ENCODE results near the gene ADRB2.

DNA sequence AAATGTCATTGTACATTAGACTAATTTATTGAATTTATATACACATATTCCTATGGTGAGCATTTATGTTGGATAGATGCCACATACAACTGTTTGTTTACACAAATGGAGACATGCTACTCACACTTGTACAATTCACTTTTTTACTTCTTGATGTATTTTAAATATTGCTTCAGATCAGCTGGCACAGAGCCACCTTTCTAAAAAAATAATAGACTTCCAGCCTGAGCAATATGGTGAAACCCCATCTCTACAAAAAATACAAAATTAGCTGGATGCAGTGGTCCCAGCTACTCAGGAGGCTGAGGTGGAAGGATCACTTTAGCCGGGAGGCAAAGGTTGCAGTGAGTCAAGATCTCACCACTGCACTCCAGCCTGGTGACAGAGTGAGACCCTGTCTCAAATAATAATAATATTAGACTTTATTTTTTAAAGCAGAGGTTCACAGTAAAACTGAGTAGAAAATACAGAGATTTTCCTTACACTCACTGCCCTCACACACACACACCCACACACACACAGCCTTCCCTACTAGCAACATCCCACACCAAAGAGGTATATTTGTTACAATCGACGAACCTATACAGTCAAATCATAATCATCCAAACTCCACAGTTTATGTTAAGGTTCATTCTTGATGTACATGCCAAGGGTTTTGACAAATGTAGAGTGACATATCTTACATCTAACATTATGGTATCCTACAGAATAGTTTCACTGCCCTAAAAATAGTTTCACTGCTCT lies 16.5 kb upstream of the ADRB2 start:
- TF ChIP-seq KDM5A (IDR thresholded peaks at IDR 0.05) (no peak), POLR2A (IDR thresholded peaks at IDR 0.05; ENCODE audit: low read length) (no peak), JUNB (IDR thresholded peaks at IDR 0.05) (no peak), ZFP36 (IDR thresholded peaks at IDR 0.05; ENCODE audit: borderline replicate concordance, partially characterized antibody) (no peak), CBX8 (IDR thresholded peaks at IDR 0.05) (no peak), RAD21 (conservative IDR thresholded peaks at IDR 0.05 in 1 of 2, IDR thresholded peaks at IDR 0.05 in 1 of 2) (no peak), RFX5 (IDR thresholded peaks at IDR 0.05) (no peak), CBX2 (IDR thresholded peaks at IDR 0.05; ENCODE audit: borderline replicate concordance, low read depth) (no peak), GATA3 (IDR thresholded peaks at IDR 0.05; ENCODE audit: borderline replicate concordance) (no peak), CHD2 (IDR thresholded peaks at IDR 0.05; ENCODE audit: low read length, partially characterized antibody) (no peak), POLR2AphosphoS2 (conservative IDR thresholded peaks at IDR 0.05; ENCODE audit: low read length) (no peak), EHF (CRISPR knock-in tag; IDR thresholded peaks at IDR 0.05) (no peak)
- TF ChIP-seq, protein P1, sequence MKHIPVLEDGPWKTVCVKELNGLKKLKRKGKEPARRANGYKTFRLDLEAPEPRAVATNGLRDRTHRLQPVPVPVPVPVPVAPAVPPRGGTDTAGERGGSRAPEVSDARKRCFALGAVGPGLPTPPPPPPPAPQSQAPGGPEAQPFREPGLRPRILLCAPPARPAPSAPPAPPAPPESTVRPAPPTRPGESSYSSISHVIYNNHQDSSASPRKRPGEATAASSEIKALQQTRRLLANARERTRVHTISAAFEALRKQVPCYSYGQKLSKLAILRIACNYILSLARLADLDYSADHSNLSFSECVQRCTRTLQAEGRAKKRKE (CRISPR knock-in tag; IDR thresholded peaks at IDR 0.05; ENCODE audit: low read depth), result no peak
- TF ChIP-seq, protein P2, sequence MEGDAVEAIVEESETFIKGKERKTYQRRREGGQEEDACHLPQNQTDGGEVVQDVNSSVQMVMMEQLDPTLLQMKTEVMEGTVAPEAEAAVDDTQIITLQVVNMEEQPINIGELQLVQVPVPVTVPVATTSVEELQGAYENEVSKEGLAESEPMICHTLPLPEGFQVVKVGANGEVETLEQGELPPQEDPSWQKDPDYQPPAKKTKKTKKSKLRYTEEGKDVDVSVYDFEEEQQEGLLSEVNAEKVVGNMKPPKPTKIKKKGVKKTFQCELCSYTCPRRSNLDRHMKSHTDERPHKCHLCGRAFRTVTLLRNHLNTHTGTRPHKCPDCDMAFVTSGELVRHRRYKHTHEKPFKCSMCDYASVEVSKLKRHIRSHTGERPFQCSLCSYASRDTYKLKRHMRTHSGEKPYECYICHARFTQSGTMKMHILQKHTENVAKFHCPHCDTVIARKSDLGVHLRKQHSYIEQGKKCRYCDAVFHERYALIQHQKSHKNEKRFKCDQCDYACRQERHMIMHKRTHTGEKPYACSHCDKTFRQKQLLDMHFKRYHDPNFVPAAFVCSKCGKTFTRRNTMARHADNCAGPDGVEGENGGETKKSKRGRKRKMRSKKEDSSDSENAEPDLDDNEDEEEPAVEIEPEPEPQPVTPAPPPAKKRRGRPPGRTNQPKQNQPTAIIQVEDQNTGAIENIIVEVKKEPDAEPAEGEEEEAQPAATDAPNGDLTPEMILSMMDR (IDR thresholded peaks at IDR 0.05), result no peak

Data from A549 (cell line).